ENCODE measurements around the gene FUT3. TPM values are rescaled to one million over a fixed set of nuclear protein-coding genes. Genes with fewer than 3 reads are reported as not detected.

FUT3 gene
- total and polyA plus RNA-seq, 2 of the 8 experiments (the other 6 are each of a cell fraction or from before 2014, with no cell fraction given), result 0.15 to 0.63 TPM

GRCh38 chr19:5811117-5811516, 40.1 kb downstream of the FUT3 start:
- Histone ChIP-seq H4K91ac (replicated peaks; ENCODE audit: insufficient read length, low read length) (no peak overlapping the region), H3K27me3 (replicated peaks in 1 of 4; ENCODE audit: control insufficient read depth in 3 of 4, extremely low read depth in 1 of 4, insufficient read depth in 3 of 4, low read length in 3 of 4) (no peaks in the 10 kb centered on the region), H3K4ac (replicated peaks; ENCODE audit: insufficient read length, low read depth, low read length) (no peak overlapping the region), H3K23ac (ENCODE audit: insufficient read length) (no peak overlapping the region), H2BK120ac (replicated peaks; ENCODE audit: low read depth, low read length) (no peak overlapping the region), H3K23me2 (ENCODE audit: low read depth, low read length) (no peaks in the 10 kb centered on the region), H3K9me3 (ENCODE audit: insufficient read depth in 2 of 2, low read depth in 1 of 2, low read length in 1 of 2) (no peaks in the 10 kb centered on the region), H3K18ac (ENCODE audit: extremely low read depth, low read length) (no peak overlapping the region), H3K56ac (replicated peaks; ENCODE audit: insufficient read length, low read depth, low read length) (no peak overlapping the region), H3K4me3 (ENCODE audit: extremely low read depth in 1 of 4, insufficient read depth in 2 of 4, low read depth in 3 of 4, low read length in 4 of 4) (no peak overlapping the region), H4K8ac (ENCODE audit: extremely low read depth, insufficient read depth, low read length) (no peak overlapping the region), H3K9ac (replicated peaks in 1 of 4; ENCODE audit: extremely low read depth in 1 of 4, low read depth in 3 of 4, low read length in 3 of 4) (no peak overlapping the region), H2BK5ac (ENCODE audit: low read depth, low read length) (no peak overlapping the region), H4K5ac (ENCODE audit: insufficient read length, low read depth, low read length) (no peak overlapping the region), H3K4me2 (ENCODE audit: insufficient read depth in 1 of 2, low read depth in 2 of 2, low read length in 2 of 2) (no peak overlapping the region), H3K14ac (ENCODE audit: insufficient read length) (no peak overlapping the region), H2BK12ac (ENCODE audit: low read depth, low read length) (no peak overlapping the region), H3K27ac (ENCODE audit: low read depth, low read length) (no peak overlapping the region), H3K4me1 (replicated peaks in 1 of 4; ENCODE audit: control insufficient read depth in 3 of 4, insufficient read depth in 4 of 4, low read length in 3 of 4) (peaks cover 0 to 5% (median 3%) of the 10 kb centered on the region in 4 experiments; a peak in 3 of 7 replicates), H3K79me2 (ENCODE audit: control insufficient read depth in 1 of 2, insufficient read depth in 2 of 2, low read length in 2 of 2) (no peaks in the 10 kb centered on the region; a peak in 1 of 4 replicates), H2BK15ac (ENCODE audit: low read length) (no peak overlapping the region), H3K36me3 (ENCODE audit: control insufficient read depth in 2 of 4, insufficient read depth in 4 of 4, low read length in 3 of 4) (no peaks in the 10 kb centered on the region), H4K20me1 (replicated peaks in 1 of 2; ENCODE audit: control insufficient read depth in 1 of 2, insufficient read depth in 2 of 2, low read length in 2 of 2) (peaks cover 0 to 6% of the 10 kb centered on the region in 2 experiments), H2AK5ac (ENCODE audit: low read depth, low read length) (no peak overlapping the region), H2BK20ac (ENCODE audit: low read length) (no peak overlapping the region), H3K79me1 (ENCODE audit: low read depth, low read length) (peaks cover 4% of the 10 kb centered on the region; the same call in 1 of the 2 replicates), H2AFZ (ENCODE audit: low read length) (no peak overlapping the region)
- POLR2A ChIA-PET (ENCODE audit: partially characterized antibody), result interaction anchor here (0.6 to 2.2 kb wide), 3 partner anchors 17 to 594 kb away, joined by 3 to 9 read pairs (median 3); no protein-coding TSS in a partner anchor
- no peak for DNase-seq (ENCODE audit: low read depth in 1 of 2, low spot score in 2 of 2)
- WGBS, 2 experiments (ENCODE audit: extremely low coverage in 1 of 2, insufficient coverage in 1 of 2, insufficient read length in 1 of 2, insufficient replicate concordance in 2 of 2, low coverage in 1 of 2, low lambda C conversion rate in 2 of 2, missing lambda C conversion rate in 1 of 2), result 90% methylated on average over 4 of the region's 4 CpGs; no CpG with 5 or more reads in 1 of the 2 experiments
- FAIRE-seq, result no peak
- CTCF ChIA-PET (ENCODE audit: partially characterized antibody), result interaction anchor here (0.6 to 4.2 kb wide), 8 partner anchors 11 to 211 kb away, joined by 3 to 11 read pairs (median 4); no protein-coding TSS in a partner anchor
- TF ChIP-seq RFX5 (IDR thresholded peaks at IDR 0.05; ENCODE audit: borderline replicate concordance, low read depth, low read length) (no peak), SIRT6 (IDR thresholded peaks at IDR 0.05; ENCODE audit: low read length) (no peak), EGR1 (IDR thresholded peaks at IDR 0.05; ENCODE audit: borderline replicate concordance, low read depth, low read length) (no peak), JUN (IDR thresholded peaks at IDR 0.05; ENCODE audit: low read depth, low read length) (no peak), NRF1 (IDR thresholded peaks at IDR 0.05; ENCODE audit: low read depth, low read length) (no peak), CREB1 (IDR thresholded peaks at IDR 0.05) (no peak), TCF12 (IDR thresholded peaks at IDR 0.05; ENCODE audit: low read depth, low read length) (no peak), KDM5A (IDR thresholded peaks at IDR 0.05; ENCODE audit: low read length) (no peak), MAFK (IDR thresholded peaks at IDR 0.05; ENCODE audit: low read depth, low read length) (no peak), SRF (IDR thresholded peaks at IDR 0.05; ENCODE audit: low read depth, low read length) (no peak), POLR2A (IDR thresholded peaks at IDR 0.05; ENCODE audit: control extremely low read depth in 1 of 2, low read depth in 2 of 2, low read length in 2 of 2) (no peak), TBP (IDR thresholded peaks at IDR 0.05; ENCODE audit: low read depth, low read length) (no peak), ATF2 (IDR thresholded peaks at IDR 0.05; ENCODE audit: low read length) (no peak), HDAC6 (IDR thresholded peaks at IDR 0.05; ENCODE audit: low read depth, low read length) (no peak), PHF8 (conservative IDR thresholded peaks at IDR 0.05; ENCODE audit: low read depth, low read length) (no peak)

Measured in H1 (cell line).